ENCODE measurements around the gene MPRIP.

Gene MPRIP

DNA sequence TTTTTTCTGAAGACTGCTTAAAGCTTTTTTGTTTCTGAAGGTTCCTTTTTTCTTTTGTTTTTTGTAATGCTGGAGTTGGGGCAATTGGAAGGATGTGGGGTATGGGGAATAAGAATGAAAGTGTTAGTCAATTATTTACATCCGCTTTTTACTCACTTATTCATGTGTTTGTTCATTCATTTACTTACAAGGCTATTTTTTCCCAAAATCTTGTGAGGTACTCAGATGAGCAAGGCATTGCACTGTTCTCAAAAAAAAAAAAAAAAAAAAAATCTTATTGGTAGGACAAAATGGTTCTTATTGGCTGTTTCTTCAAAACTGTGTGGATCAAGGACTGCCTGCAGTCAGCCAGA lies 108.2 kb downstream of the MPRIP start:
- TF ChIP-seq, protein P1, sequence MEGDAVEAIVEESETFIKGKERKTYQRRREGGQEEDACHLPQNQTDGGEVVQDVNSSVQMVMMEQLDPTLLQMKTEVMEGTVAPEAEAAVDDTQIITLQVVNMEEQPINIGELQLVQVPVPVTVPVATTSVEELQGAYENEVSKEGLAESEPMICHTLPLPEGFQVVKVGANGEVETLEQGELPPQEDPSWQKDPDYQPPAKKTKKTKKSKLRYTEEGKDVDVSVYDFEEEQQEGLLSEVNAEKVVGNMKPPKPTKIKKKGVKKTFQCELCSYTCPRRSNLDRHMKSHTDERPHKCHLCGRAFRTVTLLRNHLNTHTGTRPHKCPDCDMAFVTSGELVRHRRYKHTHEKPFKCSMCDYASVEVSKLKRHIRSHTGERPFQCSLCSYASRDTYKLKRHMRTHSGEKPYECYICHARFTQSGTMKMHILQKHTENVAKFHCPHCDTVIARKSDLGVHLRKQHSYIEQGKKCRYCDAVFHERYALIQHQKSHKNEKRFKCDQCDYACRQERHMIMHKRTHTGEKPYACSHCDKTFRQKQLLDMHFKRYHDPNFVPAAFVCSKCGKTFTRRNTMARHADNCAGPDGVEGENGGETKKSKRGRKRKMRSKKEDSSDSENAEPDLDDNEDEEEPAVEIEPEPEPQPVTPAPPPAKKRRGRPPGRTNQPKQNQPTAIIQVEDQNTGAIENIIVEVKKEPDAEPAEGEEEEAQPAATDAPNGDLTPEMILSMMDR (conservative IDR thresholded peaks at IDR 0.05; ENCODE audit: low read length), result no peak
- no peak for DNase-seq (ENCODE audit: low read depth)
- H3K4me3 ChIP-seq (ENCODE audit: low read length), result no peak overlapping the region

DNA sequence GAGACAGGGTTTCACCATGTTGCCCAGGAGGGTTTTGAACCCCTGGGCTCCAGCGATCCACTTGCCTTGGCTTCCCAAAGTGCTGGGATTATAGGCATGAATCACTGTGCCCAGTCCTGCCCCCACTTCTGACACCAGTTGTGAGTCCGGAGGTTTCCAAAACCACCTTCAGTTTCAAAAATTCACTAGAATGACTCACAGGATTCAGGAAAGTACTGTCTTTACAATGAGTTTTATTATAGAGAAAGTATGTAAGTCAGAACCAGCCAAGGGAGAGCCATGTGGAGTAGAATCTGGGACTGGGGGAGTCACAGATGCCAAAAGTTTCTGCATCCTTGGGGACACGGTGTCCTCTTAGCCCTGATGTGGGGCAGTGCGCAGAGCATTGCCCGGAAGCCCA lies 108.8 kb downstream of the MPRIP start:
- TF ChIP-seq, protein P1 (conservative IDR thresholded peaks at IDR 0.05; ENCODE audit: low read length), result no peak
- no peak overlapping the region for H3K4me3 ChIP-seq (ENCODE audit: low read length)
- peak; percentile 84 for DNase-seq (ENCODE audit: low read depth)

DNA sequence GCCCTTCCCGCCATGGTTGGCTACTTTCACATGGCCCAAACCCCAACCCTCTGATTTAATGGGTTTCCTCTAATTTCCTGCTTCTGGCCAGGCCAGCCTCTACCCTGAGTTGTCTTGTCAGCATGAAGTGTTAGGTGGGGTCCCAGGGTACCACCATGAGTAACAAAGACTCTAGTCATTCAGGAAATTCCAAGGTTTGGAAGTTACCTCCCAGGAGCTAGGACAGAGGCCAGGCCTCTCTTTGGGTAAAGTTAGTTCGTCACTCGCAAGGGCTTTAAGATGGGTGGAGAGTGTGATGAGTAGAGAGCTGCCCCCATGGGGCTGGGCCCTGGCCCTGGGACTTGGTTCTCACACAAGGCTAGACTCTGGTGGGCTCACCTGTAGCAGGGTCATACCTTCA lies 109.3 kb downstream of the MPRIP start:
- peak; percentile 53 for DNase-seq (ENCODE audit: low read depth)
- H3K4me3 ChIP-seq (ENCODE audit: low read length), result no peak overlapping the region
- TF ChIP-seq, protein P1 (conservative IDR thresholded peaks at IDR 0.05; ENCODE audit: low read length), result no peak

DNA sequence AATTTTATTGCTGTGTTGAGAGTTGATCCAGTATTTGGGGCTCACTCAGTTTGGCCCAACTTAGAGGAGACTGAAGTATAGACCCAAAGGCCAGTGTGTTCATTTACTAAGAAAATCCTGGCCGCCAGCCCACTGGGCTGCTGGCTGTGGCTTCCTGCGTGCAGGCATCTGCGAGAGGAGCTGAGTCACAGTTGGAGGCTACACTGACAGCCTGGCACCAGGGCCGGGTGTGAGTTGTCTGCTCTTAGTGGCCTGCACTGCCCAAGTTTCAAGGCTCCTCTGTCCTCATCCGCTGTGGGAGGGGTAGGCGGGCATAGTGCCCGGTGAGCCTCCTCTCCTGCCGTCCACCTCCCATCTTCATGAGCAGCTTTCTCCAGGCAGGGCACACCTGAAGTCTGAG lies 109.7 kb downstream of the MPRIP start:
- TF ChIP-seq, protein P1 (conservative IDR thresholded peaks at IDR 0.05; ENCODE audit: low read length), result no peak
- DNase-seq (ENCODE audit: low read depth), result peak; percentile 96
- no peak overlapping the region for H3K4me3 ChIP-seq (ENCODE audit: low read length)

DNA sequence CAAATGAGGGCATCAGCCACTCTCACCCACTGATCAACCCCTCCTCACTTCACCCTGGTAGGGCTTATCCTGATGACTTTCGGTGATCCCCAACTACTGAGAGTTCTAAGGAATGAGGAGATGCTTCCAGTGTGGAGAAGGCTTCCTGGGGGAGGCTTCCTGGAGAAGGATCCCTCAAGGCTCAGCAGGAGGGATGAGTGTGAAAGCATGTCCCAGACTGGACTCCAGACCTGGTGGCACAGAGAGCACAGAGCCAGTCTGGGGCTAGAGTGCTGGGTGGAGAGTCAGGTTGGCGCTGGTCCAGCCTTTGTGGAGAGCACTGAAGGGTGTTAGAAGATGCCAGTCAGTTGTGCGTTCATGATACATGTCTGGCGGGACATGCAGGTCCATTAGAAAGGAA lies 110.1 kb downstream of the MPRIP start:
- peak; percentile 7 for DNase-seq (ENCODE audit: low read depth)
- TF ChIP-seq, protein P1 (conservative IDR thresholded peaks at IDR 0.05; ENCODE audit: low read length), result no peak
- no peak overlapping the region for H3K4me3 ChIP-seq (ENCODE audit: low read length)

DNA sequence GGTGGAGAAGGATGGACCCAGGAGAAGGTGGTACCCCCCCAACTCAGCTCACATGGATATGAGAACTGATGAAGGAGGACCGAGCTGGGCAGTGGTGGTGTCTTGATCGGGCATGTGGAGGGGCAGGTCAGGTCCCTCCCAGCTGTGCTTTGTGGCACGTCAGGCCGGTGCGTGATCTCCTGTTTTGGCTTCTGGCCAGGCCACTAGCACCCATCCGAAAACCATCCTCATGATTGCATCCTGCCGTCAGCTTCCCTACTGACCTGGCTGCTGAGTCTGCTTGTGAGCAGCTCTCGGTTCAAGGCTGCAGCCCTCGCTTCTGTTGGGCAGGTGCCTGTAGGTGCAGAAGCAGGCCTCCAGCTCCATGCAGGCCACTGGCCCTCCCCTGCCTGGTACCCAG lies 110.8 kb downstream of the MPRIP start:
- TF ChIP-seq, protein P1 (conservative IDR thresholded peaks at IDR 0.05; ENCODE audit: low read length), result no peak
- no peak for DNase-seq (ENCODE audit: low read depth)
- no peak overlapping the region for H3K4me3 ChIP-seq (ENCODE audit: low read length)

DNA sequence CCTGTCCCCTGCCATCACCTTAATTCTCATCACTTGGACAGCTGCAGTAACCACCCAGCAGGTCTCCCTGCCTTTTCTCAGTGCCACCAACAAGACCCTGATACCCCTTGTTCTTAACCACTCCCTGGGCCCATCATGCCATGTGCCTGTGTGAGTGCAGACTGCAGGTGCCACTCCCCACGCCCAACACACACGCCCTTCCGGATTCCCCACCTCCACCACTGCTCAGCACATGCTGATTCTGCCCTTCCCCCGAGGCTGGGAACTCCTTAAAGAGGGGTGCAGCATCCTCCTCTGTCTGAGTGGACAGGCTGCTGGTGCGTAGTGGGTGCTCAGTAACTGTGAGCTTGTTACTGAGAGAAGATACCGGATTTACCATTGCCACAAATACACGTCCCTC lies 111.5 kb downstream of the MPRIP start:
- no peak overlapping the region for H3K4me3 ChIP-seq (ENCODE audit: low read length)
- no peak for DNase-seq (ENCODE audit: low read depth)
- TF ChIP-seq, protein P1 (conservative IDR thresholded peaks at IDR 0.05; ENCODE audit: low read length), result no peak

Data from AG10803 (cell line).